Left hindlimb (tissue), 1 donor: ENCODE results near the gene GJA5.

ENCODE experiments used
- DNase-seq: peaks from one replicate; pipeline ENCODE4 v3.0.0-alpha.2; 2018

The GJA5 gene

DNA sequence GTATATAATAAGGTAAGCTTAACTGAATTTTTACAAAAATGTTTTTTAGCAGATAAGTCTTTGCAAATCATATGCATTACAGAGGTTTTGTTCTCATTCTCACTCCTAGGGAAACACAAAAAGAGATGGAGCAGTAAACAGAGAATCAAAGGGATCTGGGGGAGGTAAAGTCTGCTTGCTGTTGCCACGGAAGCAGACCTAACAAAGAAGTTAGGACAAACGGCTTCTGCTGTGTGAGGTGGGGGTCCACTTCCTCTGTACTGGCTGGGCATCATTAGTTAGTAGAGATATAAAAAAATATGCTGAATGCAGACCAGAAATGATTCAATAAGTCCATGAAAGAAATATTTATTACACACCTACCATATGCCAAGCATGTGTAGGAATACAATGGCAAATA lies 34.2 kb downstream of the GJA5 start:
- DNase-seq: no peak

- no peak for DNase-seq
Observed at GRCh38 chr1:147725685-147726084, 34.7 kb downstream of the GJA5 start.

GRCh38 chr1:147723691-147724323 lies 36.6 kb downstream of the GJA5 start:
- DNase-seq: no peak

DNA sequence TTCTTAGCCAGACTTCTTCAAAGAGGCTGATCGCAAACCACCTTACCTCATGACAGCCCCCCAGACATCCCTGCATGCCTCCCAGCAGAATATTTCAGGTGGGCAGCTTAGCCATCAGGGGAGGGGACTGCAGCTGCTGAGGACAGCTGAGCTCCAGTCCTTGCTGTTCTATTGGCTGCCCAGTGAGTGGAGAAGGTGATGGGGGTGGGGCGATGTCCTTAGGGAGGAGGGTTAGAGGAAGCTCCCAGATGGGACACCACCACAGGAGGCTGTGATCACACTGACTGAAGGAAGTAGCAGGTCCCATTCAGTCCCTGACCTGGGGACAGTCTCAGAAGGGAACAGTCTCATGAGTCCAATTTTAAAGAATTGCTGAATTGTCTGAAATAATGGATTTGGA lies 38.3 kb downstream of the GJA5 start:
- no peak for DNase-seq

DNA sequence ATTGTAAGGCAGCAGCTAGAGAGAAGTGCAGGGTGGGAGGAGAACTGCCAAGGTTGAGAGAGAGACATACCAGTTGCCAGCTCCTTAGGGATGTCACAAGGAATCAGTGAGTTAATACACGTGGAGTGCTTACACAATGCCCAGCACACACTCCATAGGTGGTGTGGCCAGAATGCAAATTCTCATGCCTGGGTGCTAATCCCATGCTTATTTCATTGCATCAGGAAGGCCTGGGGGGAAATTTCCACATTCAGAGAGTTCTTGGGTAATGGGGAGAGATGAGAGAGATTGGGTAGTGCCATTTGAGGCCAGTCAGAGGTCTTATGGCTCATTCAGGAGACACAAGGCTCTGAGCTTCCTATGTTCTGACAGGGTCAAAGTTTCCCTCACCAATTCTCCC lies 38.7 kb downstream of the GJA5 start:
- DNase-seq: no peak

DNA sequence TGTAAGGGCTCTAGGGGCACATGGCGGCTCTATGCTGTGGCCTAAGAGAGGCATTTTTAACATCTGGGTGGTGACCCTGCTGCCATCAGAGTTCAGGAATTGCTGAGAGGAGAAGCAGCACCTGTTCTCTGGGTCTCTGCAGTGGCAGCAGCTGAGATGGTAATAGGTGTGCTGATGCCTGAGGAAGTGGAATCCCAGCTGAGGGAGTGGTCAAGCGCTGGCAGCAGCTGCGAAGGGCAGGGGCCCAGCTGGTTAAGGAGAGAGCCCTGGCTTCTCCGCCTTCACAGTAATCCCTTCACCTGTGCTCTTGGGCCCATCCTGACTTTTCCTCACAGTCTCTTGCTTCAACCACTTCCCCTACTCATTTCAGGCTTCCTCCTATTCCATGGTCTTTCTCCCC lies 39.8 kb downstream of the GJA5 start:
- DNase-seq: no peak

GRCh38 chr1:147719711-147720225 lies 40.6 kb downstream of the GJA5 start:
- no peak for DNase-seq

DNA sequence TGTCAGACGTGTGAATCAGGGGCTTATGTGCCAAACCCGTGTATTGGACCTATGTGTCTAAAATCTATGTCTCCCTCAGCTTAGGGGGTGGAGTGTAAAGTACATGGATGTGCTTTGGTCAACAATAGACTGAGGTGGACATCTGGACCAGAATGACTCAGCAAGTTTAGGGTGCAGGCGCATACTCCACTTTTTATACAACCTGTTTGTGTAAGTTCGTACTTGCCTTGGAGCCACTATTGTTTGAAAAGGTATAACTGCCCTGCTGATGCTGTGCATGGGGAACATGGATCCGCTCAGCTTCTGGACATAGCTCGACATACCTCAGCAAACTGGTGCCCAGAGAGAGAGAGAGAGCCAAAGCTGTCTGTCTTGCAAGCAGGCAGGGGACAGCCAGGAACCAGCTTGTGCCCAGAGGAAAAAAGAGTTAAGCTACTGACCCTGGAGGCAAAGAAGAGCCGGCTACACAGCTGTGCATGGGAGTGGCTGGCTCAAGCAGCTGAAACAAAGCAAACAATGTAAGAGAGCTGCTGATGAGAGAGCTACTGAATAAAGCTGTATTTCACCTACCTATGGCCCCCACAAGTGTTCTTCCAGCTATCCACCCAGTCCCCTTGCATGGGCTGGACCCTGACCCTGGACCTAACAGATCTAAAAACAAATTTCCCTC lies 41.2 kb downstream of the GJA5 start:
- DNase-seq: no peak

- DNase-seq: no peak
Observed at GRCh38 chr1:147717706-147718097, 42.7 kb downstream of the GJA5 start.

DNA sequence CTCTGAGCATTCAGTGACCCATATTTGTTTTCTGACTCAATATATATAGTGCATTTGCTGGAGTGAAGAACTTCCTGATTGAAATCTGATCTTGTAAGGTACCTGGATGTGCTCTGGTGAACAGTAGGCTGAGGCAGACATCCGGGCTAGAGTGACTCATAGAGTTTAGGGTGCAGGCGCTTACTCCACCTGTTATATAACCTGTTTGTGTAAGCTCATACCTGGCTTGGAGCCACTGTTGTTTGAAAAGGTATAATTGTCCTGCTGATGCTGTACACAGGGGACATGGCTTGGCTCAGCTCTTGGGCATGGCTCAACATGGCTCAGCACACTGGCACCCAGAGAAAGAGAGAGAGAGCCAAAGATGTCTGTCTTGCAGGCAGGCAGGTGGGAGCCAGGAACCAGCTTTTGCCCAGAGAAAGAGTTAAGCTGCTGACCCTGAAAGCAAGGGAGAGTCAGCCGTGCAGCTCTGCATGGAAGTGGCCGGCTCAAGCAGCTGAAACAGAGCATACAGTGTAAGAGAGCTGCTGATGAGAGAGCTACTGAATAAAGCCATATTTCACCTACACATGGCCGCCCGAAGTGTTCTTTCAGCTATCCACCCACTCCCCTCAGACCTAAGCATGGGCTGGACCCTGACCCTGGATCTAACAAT lies 43.2 kb downstream of the GJA5 start:
- DNase-seq: no peak

DNA sequence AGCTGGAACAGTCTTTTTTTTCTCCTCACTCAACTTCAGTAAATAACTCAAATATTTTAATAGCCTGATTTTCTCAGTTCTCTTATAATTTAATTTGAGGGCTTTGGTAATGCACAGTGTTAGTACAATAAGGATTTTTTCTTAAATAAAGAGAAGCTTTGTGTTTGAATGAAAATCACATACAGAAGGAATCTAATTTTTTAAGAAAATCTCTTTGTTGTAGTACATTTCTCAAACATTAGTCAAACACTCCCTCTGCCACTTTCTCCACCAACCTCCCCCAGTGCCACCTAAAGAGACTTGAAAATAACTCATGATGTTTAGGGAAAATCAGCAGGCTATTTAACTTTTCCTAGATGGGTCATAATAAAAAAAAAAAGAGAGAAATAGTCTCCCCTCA lies 47.8 kb downstream of the GJA5 start:
- no peak for DNase-seq
